ENCODE results near the gene STK35. TPM values are rescaled to one million over a fixed set of nuclear protein-coding genes. Genes with fewer than 3 reads are reported as not detected.

Gene STK35
- total and polyA plus RNA-seq, 2 of the 8 experiments (the other 6 are each of a cell fraction or from before 2014, with no cell fraction given) = 24.9 to 45.0 TPM

- TF ChIP-seq SIRT6 (IDR thresholded peaks at IDR 0.05; ENCODE audit: low read length) = no peak
- TF ChIP-seq EGR1 (IDR thresholded peaks at IDR 0.05; ENCODE audit: borderline replicate concordance, low read depth, low read length) = no peak
- no peak for TF ChIP-seq GTF2F1 (IDR thresholded peaks at IDR 0.05; ENCODE audit: borderline replicate concordance, low read depth, low read length)
- no peak for TF ChIP-seq SP4 (IDR thresholded peaks at IDR 0.05; ENCODE audit: low read length)
- TF ChIP-seq NANOG (IDR thresholded peaks at IDR 0.05; ENCODE audit: insufficient read depth, low read depth, low read length, poor library complexity, severe bottlenecking) = no peak
- no peak for TF ChIP-seq RFX5 (IDR thresholded peaks at IDR 0.05; ENCODE audit: borderline replicate concordance, low read depth, low read length)
Measured at GRCh38 chr20:2174067-2174466, 72.4 kb downstream of the STK35 start (continued).
